NK-92 (cell line): ENCODE data around the gene GRK3.
"Not testable (repeated sequence)": the region's sequence is repeated elsewhere in the genome, so short reads cannot be mapped to it uniquely, and the experiment has no call there.

Experiments
- DNase-seq: peaks from one replicate; lab custom pipeline; 2025; ENCODE audit not compliant: unreplicated experiment; lab: John Stamatoyannopoulos, UW

Gene GRK3

GRCh38 chr22:25570486-25570885 lies 6.0 kb downstream of the GRK3 start:
- DNase-seq = no peak

- not testable (repeated sequence) for DNase-seq
Measured at GRCh38 chr22:25571969-25572707, 7.7 kb downstream of the GRK3 start.

- no peak for DNase-seq
Measured at GRCh38 chr22:25572708-25573171, 8.3 kb downstream of the GRK3 start.

GRCh38 chr22:25573841-25574240 lies 9.4 kb downstream of the GRK3 start:
- no peak for DNase-seq

GRCh38 chr22:25574736-25575135 lies 10.3 kb downstream of the GRK3 start:
- no peak for DNase-seq

- DNase-seq = not testable (repeated sequence)
Measured at GRCh38 chr22:25575674-25576392, 11.4 kb downstream of the GRK3 start.

- not testable (repeated sequence) for DNase-seq
Measured at GRCh38 chr22:25581452-25581851, 17.0 kb downstream of the GRK3 start.

GRCh38 chr22:25582946-25583345 lies 18.5 kb downstream of the GRK3 start:
- no peak for DNase-seq

GRCh38 chr22:25584993-25585392 lies 20.5 kb downstream of the GRK3 start:
- DNase-seq = not testable (repeated sequence)

GRCh38 chr22:25589664-25590063 lies 25.2 kb downstream of the GRK3 start:
- DNase-seq = not testable (repeated sequence)

GRCh38 chr22:25593323-25593722 lies 28.8 kb downstream of the GRK3 start:
- not testable (repeated sequence) for DNase-seq

GRCh38 chr22:25598609-25599008 lies 34.1 kb downstream of the GRK3 start:
- DNase-seq = no peak

- no peak for DNase-seq
Measured at GRCh38 chr22:25602445-25602844, 38.0 kb downstream of the GRK3 start.

GRCh38 chr22:25602916-25603315 lies 38.4 kb downstream of the GRK3 start:
- DNase-seq = no peak

- DNase-seq = not testable (repeated sequence)
Measured at GRCh38 chr22:25605146-25605545, 40.7 kb downstream of the GRK3 start.

- not testable (repeated sequence) for DNase-seq
Measured at GRCh38 chr22:25605565-25605964, 41.1 kb downstream of the GRK3 start.

GRCh38 chr22:25611284-25611683 lies 46.8 kb downstream of the GRK3 start:
- not testable (repeated sequence) for DNase-seq

GRCh38 chr22:25613131-25613530 lies 48.7 kb downstream of the GRK3 start:
- not testable (repeated sequence) for DNase-seq

- DNase-seq = not testable (repeated sequence)
Measured at GRCh38 chr22:25613558-25613957, 49.1 kb downstream of the GRK3 start.

- DNase-seq = not testable (repeated sequence)
Measured at GRCh38 chr22:25614791-25615190, 50.3 kb downstream of the GRK3 start.

- no peak for DNase-seq
Measured at GRCh38 chr22:25621986-25622385, 57.5 kb downstream of the GRK3 start.

GRCh38 chr22:25623310-25623734 lies 58.8 kb downstream of the GRK3 start:
- no peak for DNase-seq
